Measurements from ENCODE around the gene COPS3.

The COPS3 gene

GRCh38 chr17:17206124-17206912 lies 74.7 kb downstream of the COPS3 start, which contains the start of gene PLD6:
Gene PLD6 (minus strand): TSS chr17:17206333. CDS start chr17:17206286, 47 bp downstream.
- peak within 1 kb of the TSS; percentile 62 for H3K4me3 ChIP-seq (ENCODE audit: low read length)
- no peak for TF ChIP-seq ZNF274 (IDR thresholded peaks at IDR 0.05; ENCODE audit: low read depth, low read length)

GRCh38 chr17:17205368-17206123 lies 75.5 kb downstream of the COPS3 start:
- peak overlapping the region; percentile 62 for H3K4me3 ChIP-seq (ENCODE audit: low read length)
- no peak for TF ChIP-seq ZNF274 (IDR thresholded peaks at IDR 0.05; ENCODE audit: low read depth, low read length)

GRCh38 chr17:17204635-17205231 lies 76.3 kb downstream of the COPS3 start:
- H3K4me3 ChIP-seq (ENCODE audit: low read length), result peak overlapping the region; percentile 62
- no peak for TF ChIP-seq ZNF274 (IDR thresholded peaks at IDR 0.05; ENCODE audit: low read depth, low read length)

- TF ChIP-seq ZNF274 (IDR thresholded peaks at IDR 0.05; ENCODE audit: low read depth, low read length), result no peak
- H3K4me3 ChIP-seq (ENCODE audit: low read length), result peak overlapping the region; percentile 62; the same call in 1 of the 2 replicates
Measured at GRCh38 chr17:17204041-17204591, 76.9 kb downstream of the COPS3 start.

GRCh38 chr17:17203173-17203730 lies 77.8 kb downstream of the COPS3 start:
- H3K4me3 ChIP-seq (ENCODE audit: low read length), result no peak overlapping the region

GRCh38 chr17:17201907-17202306 lies 79.1 kb downstream of the COPS3 start:
- TF ChIP-seq ZNF274 (IDR thresholded peaks at IDR 0.05; ENCODE audit: low read depth, low read length), result no peak
- H3K4me3 ChIP-seq (ENCODE audit: low read length), result no peak overlapping the region

More at GRCh38 chr17:17203173-17203730, 77.8 kb downstream of the COPS3 start:
- TF ChIP-seq ZNF274 (IDR thresholded peaks at IDR 0.05; ENCODE audit: low read depth, low read length), result no peak

- H3K4me3 ChIP-seq (ENCODE audit: low read length), result no peak overlapping the region
- no peak for TF ChIP-seq ZNF274 (IDR thresholded peaks at IDR 0.05; ENCODE audit: low read depth, low read length)
Measured at GRCh38 chr17:17201271-17201670, 79.8 kb downstream of the COPS3 start.

- TF ChIP-seq ZNF274 (IDR thresholded peaks at IDR 0.05; ENCODE audit: low read depth, low read length), result no peak
- no peak overlapping the region for H3K4me3 ChIP-seq (ENCODE audit: low read length)
Measured at GRCh38 chr17:17200831-17201230, 80.2 kb downstream of the COPS3 start.

GRCh38 chr17:17200311-17200710 lies 80.7 kb downstream of the COPS3 start:
- TF ChIP-seq ZNF274 (IDR thresholded peaks at IDR 0.05; ENCODE audit: low read depth, low read length), result no peak
- no peak overlapping the region for H3K4me3 ChIP-seq (ENCODE audit: low read length)

- no peak for TF ChIP-seq ZNF274 (IDR thresholded peaks at IDR 0.05; ENCODE audit: low read depth, low read length)
- H3K4me3 ChIP-seq (ENCODE audit: low read length), result no peak overlapping the region
Measured at GRCh38 chr17:17198281-17198680, 82.8 kb downstream of the COPS3 start.

- TF ChIP-seq ZNF274 (IDR thresholded peaks at IDR 0.05; ENCODE audit: low read depth, low read length), result no peak
Measured at GRCh38 chr17:17196776-17197175, 84.3 kb downstream of the COPS3 start.

More at GRCh38 chr17:17196776-17197175, 84.3 kb downstream of the COPS3 start:
- no peak overlapping the region for H3K4me3 ChIP-seq (ENCODE audit: low read length)
